Ammon's horn (tissue), 1 donor: ENCODE measurements around the gene NELL2.

ENCODE experiments used
- DNase-seq: peaks from one replicate; pipeline ENCODE4 v3.0.0-alpha.2; 2016; ENCODE audit warnings: low spot score

NELL2 gene

GRCh38 chr12:44465139-44465538 is 411.0 kb downstream of the NELL2 start:
- DNase-seq = no peak

GRCh38 chr12:44464180-44464579 is 411.9 kb downstream of the NELL2 start:
- DNase-seq = no peak

- no peak for DNase-seq
Measured at GRCh38 chr12:44462729-44463128, 413.4 kb downstream of the NELL2 start.

- DNase-seq = no peak
Measured at GRCh38 chr12:44460261-44460660, 415.9 kb downstream of the NELL2 start.

- no peak for DNase-seq
Measured at GRCh38 chr12:44459569-44459968, 416.5 kb downstream of the NELL2 start.
